Fibroblast of villous mesenchyme (primary cell): ENCODE data around the gene HOXC4. TPM values are rescaled to one million over a fixed set of nuclear protein-coding genes. Genes with fewer than 3 reads are reported as not detected.
A peak's percentile ranks its signal among the peaks of the same experiment; 100 is the strongest.
"Not testable (repeated sequence)": the region's sequence is repeated elsewhere in the genome, so short reads cannot be mapped to it uniquely, and the experiment has no call there.

Experiments
- DNase-seq: peaks from one replicate; pipeline ENCODE4 v3.0.0-alpha.2; 2010; ENCODE audit warnings: low read depth
- H3K4me3 ChIP-seq: 2 replicates; pipeline ENCODE4 v1.5.1; 2011; ENCODE audit warnings: low read depth, mild to moderate bottlenecking, low read length
- CTCF ChIP-seq: IDR thresholded peaks from 2 replicates; pipeline ENCODE4 v1.5.1; 2012; ENCODE audit warnings: low read depth, mild to moderate bottlenecking, low read length; ENCODE audit not compliant: insufficient read depth
- small RNA-seq: library from RNA; depleted of rRNA; stranded (forward); fragments of <200 nt; gene quantifications from one replicate; pipeline ENCODE3, GENCODE V24; 2012
- total RNA-seq: library from RNA; depleted of rRNA; stranded (reverse); fragments of >200 nt; gene quantifications from 2 replicates; pipeline ENCODE4 v1.2.3, GENCODE V29; 2012

Gene HOXC4
- total RNA-seq, 1 donor = under 0.01 TPM

GRCh38 chr12:54082397-54082892 lies 28.8 kb downstream of the HOXC4 start:
- DNase-seq = peak; percentile 25
- TF ChIP-seq CTCF = no peak
- no peak overlapping the region for H3K4me3 ChIP-seq

- DNase-seq, H3K4me3 ChIP-seq: not testable (repeated sequence)
Measured at GRCh38 chr12:54088011-54088410, 34.4 kb downstream of the HOXC4 start.

GRCh38 chr12:54089465-54089864 lies 35.8 kb downstream of the HOXC4 start:
- not testable (repeated sequence) for H3K4me3 ChIP-seq, DNase-seq

GRCh38 chr12:54090312-54090711 lies 36.7 kb downstream of the HOXC4 start:
- DNase-seq, H3K4me3 ChIP-seq: not testable (repeated sequence)

- DNase-seq, H3K4me3 ChIP-seq: not testable (repeated sequence)
Measured at GRCh38 chr12:54092943-54093342, 39.3 kb downstream of the HOXC4 start.

GRCh38 chr12:54095928-54096327 lies 42.3 kb downstream of the HOXC4 start:
- H3K4me3 ChIP-seq, DNase-seq: not testable (repeated sequence)

- H3K4me3 ChIP-seq, DNase-seq: not testable (repeated sequence)
Measured at GRCh38 chr12:54098644-54099043, 45.0 kb downstream of the HOXC4 start.

- not testable (repeated sequence) for DNase-seq, H3K4me3 ChIP-seq
Measured at GRCh38 chr12:54100588-54100987, 47.0 kb downstream of the HOXC4 start.

- not testable (repeated sequence) for DNase-seq, H3K4me3 ChIP-seq
Measured at GRCh38 chr12:54102223-54102622, 48.6 kb downstream of the HOXC4 start.

- DNase-seq, H3K4me3 ChIP-seq: not testable (repeated sequence)
Measured at GRCh38 chr12:54103827-54104226, 50.2 kb downstream of the HOXC4 start.

Small RNAs within 50 kb of the gene (small RNA-seq; reads per million reads assigned to genes)
- gene HOXC5 (0.28 reads per million), gene MIR615 (27.8 reads per million, percentile 94 among the genes with 10 or more reads in this experiment), gene RF00019 (not detected)

Other genes starting within 250 kb of the HOXC4 start
- gene HOXC13, start 115.0 kb upstream of the HOXC4 start, total RNA-seq = 0.32 TPM in 1 of 2 replicates, not detected in the other
- gene HOXC12, start 98.9 kb upstream of the HOXC4 start, total RNA-seq = under 0.01 TPM in 2 replicates
- 0.86 and 2.9 TPM in 2 replicates for gene HOXC11, start 80.7 kb upstream of the HOXC4 start, total RNA-seq
- 0.86 and 3.2 TPM in 2 replicates for gene HOTAIR, start 78.9 kb upstream of the HOXC4 start, total RNA-seq
- 0.43 and 5.2 TPM in 2 replicates for gene HOXC10, start 68.7 kb upstream of the HOXC4 start, total RNA-seq
- gene HOXC9, start 53.7 kb upstream of the HOXC4 start, total RNA-seq = 0.86 and 7.4 TPM in 2 replicates
- gene HOXC8, start 44.9 kb upstream of the HOXC4 start, total RNA-seq = 0.86 and 2.6 TPM in 2 replicates
- 1.6 and 1.7 TPM in 2 replicates for gene HOXC6, start 25.4 kb upstream of the HOXC4 start, total RNA-seq
- 0.43 and 1.3 TPM in 2 replicates for gene HOXC5, start 20.8 kb upstream of the HOXC4 start, total RNA-seq
- gene SMUG1, start 135.2 kb downstream of the HOXC4 start, total RNA-seq = 25.4 and 29.4 TPM in 2 replicates
- gene CBX5, start 226.3 kb downstream of the HOXC4 start, total RNA-seq = 50.9 and 68.7 TPM in 2 replicates
- gene HNRNPA1, start 226.9 kb downstream of the HOXC4 start, total RNA-seq = 242 and 251 TPM in 2 replicates
- under 0.01 and 0.43 TPM in 2 replicates for gene NFE2, start 247.2 kb downstream of the HOXC4 start, total RNA-seq